Fibroblast of lung (primary cell): ENCODE measurements around the gene EIF2AK2. TPM values are rescaled to one million over a fixed set of nuclear protein-coding genes. Genes with fewer than 3 reads are reported as not detected.

Experiments used
- DNase-seq, 2 donors: peaks; one replicate each; pipeline versions ENCODE4 v3.0.0 to v3.0.0-alpha.2; 2010; ENCODE audit warnings: low read depth in 2 of 2
- H2AFZ ChIP-seq: 2 replicates; pipeline ENCODE4 v1.5.1; 2012; ENCODE audit warnings: low read length, control low read depth, inconsistent platforms
- H3K27ac ChIP-seq: 2 replicates; pipeline ENCODE4 v1.5.1; 2011; ENCODE audit warnings: low read length, control low read depth; ENCODE audit not compliant: insufficient read depth
- H3K27me3 ChIP-seq: 2 replicates; pipeline ENCODE4 v1.5.1; 2011; ENCODE audit warnings: mild to moderate bottlenecking, low read length; ENCODE audit not compliant: control insufficient read depth, insufficient read depth
- H3K36me3 ChIP-seq: 2 replicates; pipeline ENCODE4 v1.5.1; 2011; ENCODE audit warnings: low read length; ENCODE audit not compliant: control insufficient read depth, insufficient read depth
- H3K4me1 ChIP-seq: 2 replicates; pipeline ENCODE4 v1.5.1; 2011; ENCODE audit warnings: low read length; ENCODE audit not compliant: control insufficient read depth, insufficient read depth; ENCODE audit errors: extremely low read depth
- H3K4me2 ChIP-seq: 2 replicates; pipeline ENCODE4 v1.5.1; 2011; ENCODE audit warnings: low read length, control low read depth; ENCODE audit not compliant: insufficient read depth; ENCODE audit errors: extremely low read depth
- H3K4me3 ChIP-seq, 4 experiments: fragments of 200-600 bp in 1 of 4; sonication (generic) in 1 of 4; replicated peaks in 1 of 4; 2 replicates each; pipeline ENCODE4 v1.5.1; 2011 to 2016; ENCODE audit warnings: low read length in 4 of 4, low read depth in 3 of 4, mild to moderate bottlenecking in 3 of 4, control low read depth in 2 of 4, inconsistent platforms in 1 of 4, mixed read lengths in 1 of 4; ENCODE audit not compliant: insufficient read depth in 1 of 4; ENCODE audit errors: control extremely low read depth in 1 of 4
- H3K79me2 ChIP-seq: 2 replicates; pipeline ENCODE4 v1.5.1; 2012; ENCODE audit warnings: mild to moderate bottlenecking, low read length, inconsistent platforms; ENCODE audit not compliant: control insufficient read depth, insufficient read depth
- H3K9ac ChIP-seq: 2 replicates; pipeline ENCODE4 v1.5.1; 2011; ENCODE audit warnings: mild to moderate bottlenecking, low read length, control low read depth; ENCODE audit not compliant: insufficient read depth
- H3K9me3 ChIP-seq: 2 replicates; pipeline ENCODE4 v1.5.1; 2012; ENCODE audit warnings: low read depth, low read length; ENCODE audit not compliant: control insufficient read depth, insufficient read depth
- H4K20me1 ChIP-seq: 2 replicates; pipeline ENCODE4 v1.5.1; 2011; ENCODE audit warnings: low read length; ENCODE audit not compliant: control insufficient read depth, insufficient read depth; ENCODE audit errors: extremely low read depth
- EZH2 ChIP-seq: IDR thresholded peaks from 2 replicates; pipeline ENCODE4 v1.5.1; 2012; ENCODE audit warnings: low read length, control low read depth, mild to moderate bottlenecking; ENCODE audit errors: missing control alignments
- polyA plus RNA-seq, 2 donors: library from polyadenylated mRNA; depleted of rRNA in 1 of 2; stranded (reverse) in 1 of 2; unstranded in 1 of 2; fragments of >200 nt; gene quantifications; 2 replicates each; pipeline ENCODE4 v1.2.1, GENCODE V29; 2011 to 2012; ENCODE audit warnings: missing spikeins in 1 of 2
- total RNA-seq: library from RNA; depleted of rRNA; stranded (reverse); fragments of >200 nt; gene quantifications from 2 replicates; pipeline ENCODE4 v1.2.1, GENCODE V29; 2014
- TF ChIP-seq, protein P1 (sequence below), 2 donors: IDR thresholded peaks in 1 of 2; conservative IDR thresholded peaks in 1 of 2; 1 replicate in 1 of 2; 2 replicates in 1 of 2; pipeline ENCODE4 v1.5.1; 2011 to 2012; ENCODE audit warnings: low read length in 2 of 2, control low read depth in 1 of 2, inconsistent platforms in 1 of 2, low read depth in 1 of 2, mild to moderate bottlenecking in 1 of 2

EIF2AK2 gene
- total and polyA plus RNA-seq, 2 donors (not counting 1 experiment from before 2014, with no cell fraction given): 32.0 to 39.9 TPM

DNA sequence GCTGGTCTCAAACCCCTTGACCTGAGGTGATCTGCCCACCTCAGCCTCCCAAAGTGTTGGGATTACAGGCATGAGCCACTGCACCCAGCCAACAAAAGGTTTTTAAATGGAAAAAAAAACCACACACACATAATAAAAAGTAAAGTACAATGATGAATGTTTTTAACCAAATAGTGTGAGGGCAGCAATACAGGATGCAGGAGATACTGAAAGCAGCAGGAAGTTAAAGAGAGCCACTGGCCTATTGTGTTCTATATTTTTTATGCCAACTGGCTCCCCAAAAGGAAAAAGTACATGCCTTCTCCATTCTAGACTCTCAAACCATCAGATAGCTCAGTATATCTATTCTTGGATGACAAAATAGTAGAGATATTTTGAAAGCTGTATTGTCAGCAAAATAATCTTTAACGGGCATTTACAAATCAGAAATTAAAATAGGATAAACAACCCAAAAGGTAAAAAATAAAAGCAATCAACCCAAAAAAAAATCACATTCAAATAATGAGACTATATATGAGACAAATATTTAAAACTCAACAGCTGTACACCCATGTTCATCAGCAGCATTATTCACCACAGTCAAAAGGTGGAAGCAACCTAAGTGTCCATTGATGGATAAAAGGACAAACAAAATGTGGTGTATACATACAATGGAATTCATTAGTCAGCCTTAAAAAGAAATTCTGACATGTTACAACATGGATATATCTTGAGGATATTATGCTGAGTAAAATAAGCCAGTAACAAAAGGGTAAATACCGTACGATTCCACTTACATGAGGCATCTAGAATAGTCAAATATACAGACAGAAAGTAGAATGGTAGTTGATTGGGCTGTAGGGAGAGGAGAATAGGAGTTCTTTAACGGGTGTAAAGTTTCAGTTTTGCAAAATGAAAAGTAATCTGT lies 46.2 kb downstream of the EIF2AK2 start:
- Histone ChIP-seq H4K20me1 (no peaks in the 10 kb centered on the region), H3K9me3 (no peaks in the 10 kb centered on the region), H3K36me3 (peaks cover 1% of the 10 kb centered on the region), H3K27me3 (no peaks in the 10 kb centered on the region), H3K4me3 (no peak overlapping the region), H3K9ac (no peak overlapping the region), H3K4me2 (no peak overlapping the region), H3K4me1 (no peaks in the 10 kb centered on the region), H3K27ac (no peak overlapping the region), H2AFZ (no peak overlapping the region), H3K79me2 (no peaks in the 10 kb centered on the region)
- TF ChIP-seq, protein P1, sequence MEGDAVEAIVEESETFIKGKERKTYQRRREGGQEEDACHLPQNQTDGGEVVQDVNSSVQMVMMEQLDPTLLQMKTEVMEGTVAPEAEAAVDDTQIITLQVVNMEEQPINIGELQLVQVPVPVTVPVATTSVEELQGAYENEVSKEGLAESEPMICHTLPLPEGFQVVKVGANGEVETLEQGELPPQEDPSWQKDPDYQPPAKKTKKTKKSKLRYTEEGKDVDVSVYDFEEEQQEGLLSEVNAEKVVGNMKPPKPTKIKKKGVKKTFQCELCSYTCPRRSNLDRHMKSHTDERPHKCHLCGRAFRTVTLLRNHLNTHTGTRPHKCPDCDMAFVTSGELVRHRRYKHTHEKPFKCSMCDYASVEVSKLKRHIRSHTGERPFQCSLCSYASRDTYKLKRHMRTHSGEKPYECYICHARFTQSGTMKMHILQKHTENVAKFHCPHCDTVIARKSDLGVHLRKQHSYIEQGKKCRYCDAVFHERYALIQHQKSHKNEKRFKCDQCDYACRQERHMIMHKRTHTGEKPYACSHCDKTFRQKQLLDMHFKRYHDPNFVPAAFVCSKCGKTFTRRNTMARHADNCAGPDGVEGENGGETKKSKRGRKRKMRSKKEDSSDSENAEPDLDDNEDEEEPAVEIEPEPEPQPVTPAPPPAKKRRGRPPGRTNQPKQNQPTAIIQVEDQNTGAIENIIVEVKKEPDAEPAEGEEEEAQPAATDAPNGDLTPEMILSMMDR (conservative IDR thresholded peaks at IDR 0.05 in 1 of 2, IDR thresholded peaks at IDR 0.05 in 1 of 2; ENCODE audit: low read depth in 1 of 2, low read length in 2 of 2): no peak
- no peak for TF ChIP-seq EZH2
- DNase-seq: no peak

DNA sequence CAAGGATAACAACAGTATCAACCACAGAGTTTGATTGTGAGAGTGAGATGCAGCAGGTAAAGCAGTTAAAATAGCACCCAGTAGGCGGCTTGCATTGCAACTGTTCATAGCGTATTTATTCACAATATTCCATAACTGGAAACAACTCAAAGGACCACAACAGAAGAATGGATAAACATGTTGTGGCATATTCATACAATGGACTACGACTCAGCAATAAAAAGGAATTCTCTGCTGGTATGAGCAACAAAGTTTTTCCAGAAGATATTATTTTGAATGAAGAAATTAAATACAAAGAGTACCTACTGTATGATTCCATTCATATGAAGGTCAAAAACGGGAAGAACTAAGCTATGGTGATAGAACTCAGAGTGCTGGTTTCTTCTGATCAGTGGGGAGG lies 47.3 kb downstream of the EIF2AK2 start:
- Histone ChIP-seq H2AFZ (no peak overlapping the region), H3K9me3 (no peaks in the 10 kb centered on the region), H3K27ac (no peak overlapping the region), H3K4me2 (no peak overlapping the region), H3K79me2 (no peaks in the 10 kb centered on the region), H4K20me1 (no peaks in the 10 kb centered on the region), H3K4me3 (no peak overlapping the region), H3K4me1 (no peaks in the 10 kb centered on the region), H3K36me3 (peaks cover 1% of the 10 kb centered on the region), H3K27me3 (no peaks in the 10 kb centered on the region), H3K9ac (no peak overlapping the region)
- no peak for DNase-seq
- TF ChIP-seq, protein P1 (conservative IDR thresholded peaks at IDR 0.05 in 1 of 2, IDR thresholded peaks at IDR 0.05 in 1 of 2; ENCODE audit: low read depth in 1 of 2, low read length in 2 of 2): no peak
- TF ChIP-seq EZH2: no peak

DNA sequence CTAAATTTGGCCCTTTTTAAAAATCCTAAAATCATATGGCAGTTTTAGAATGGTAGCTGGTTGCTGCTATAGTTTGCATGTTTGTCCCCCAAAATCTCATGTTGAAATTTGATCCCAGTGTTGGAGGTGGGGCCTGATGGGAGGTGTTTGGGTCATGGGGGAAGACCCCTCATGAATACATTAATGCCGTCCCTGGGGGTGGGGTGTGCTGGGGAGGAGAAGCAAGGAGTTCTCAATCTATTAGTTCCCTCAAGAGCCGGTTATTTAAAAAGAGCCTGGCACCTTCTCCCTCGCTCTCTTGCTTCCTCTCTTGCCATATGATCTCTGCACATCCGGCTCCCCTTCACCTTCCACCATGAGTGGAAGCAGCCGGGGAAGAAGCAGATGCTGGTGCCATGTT lies 51.6 kb downstream of the EIF2AK2 start:
- no peak overlapping the region for H2AFZ ChIP-seq
- no peaks in the 10 kb centered on the region for H3K4me1 ChIP-seq
- no peak overlapping the region for H3K27ac ChIP-seq
- H3K79me2 ChIP-seq: no peaks in the 10 kb centered on the region
- no peak overlapping the region for H3K9ac ChIP-seq
- no peak overlapping the region for H3K4me2 ChIP-seq
- DNase-seq: no peak
- no peaks in the 10 kb centered on the region for H4K20me1 ChIP-seq
- peaks cover 2% of the 10 kb centered on the region for H3K36me3 ChIP-seq
- H3K9me3 ChIP-seq: no peaks in the 10 kb centered on the region
- no peak for TF ChIP-seq EZH2
- TF ChIP-seq, protein P1 (conservative IDR thresholded peaks at IDR 0.05 in 1 of 2, IDR thresholded peaks at IDR 0.05 in 1 of 2; ENCODE audit: low read depth in 1 of 2, low read length in 2 of 2): no peak
- no peak overlapping the region for H3K4me3 ChIP-seq
- H3K27me3 ChIP-seq: no peaks in the 10 kb centered on the region
